GM12892 (cell line): ENCODE data around the gene PRKD1.

Experiments used
- POLR2A ChIP-seq: IDR thresholded peaks from 2 replicates; pipeline ENCODE4 v1.6.1; 2011; ENCODE audit warnings: low read depth, low read length, control low read depth
- POLR2AphosphoS5 ChIP-seq: IDR thresholded peaks from 2 replicates; pipeline ENCODE4 v1.6.1; 2011; ENCODE audit warnings: low read depth, low read length, control low read depth

DNA sequence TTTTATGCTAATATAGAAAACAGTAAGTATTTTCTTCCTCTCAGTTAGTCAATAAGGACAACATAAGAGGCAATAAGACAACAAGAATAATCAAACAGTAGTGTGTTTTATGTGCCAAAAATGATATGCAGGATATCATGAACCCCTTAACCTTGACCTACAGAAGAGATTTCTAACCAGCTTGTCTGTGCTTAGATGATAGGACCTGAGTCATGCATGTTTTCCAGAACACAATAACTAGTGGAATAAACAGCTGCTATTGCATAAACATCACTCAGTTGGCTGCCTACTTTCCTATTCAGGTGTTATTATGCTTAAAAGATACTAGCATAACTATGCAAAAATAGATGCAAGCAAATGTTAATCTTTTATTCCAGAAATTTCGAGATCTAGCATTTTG lies 282.5 kb downstream of the PRKD1 start:
- no peak for TF ChIP-seq POLR2AphosphoS5
- TF ChIP-seq POLR2A: no peak
